CD4-positive, alpha-beta T cell treated with Interleukin-10 for 1 hour (primary cell): Measurements from ENCODE around the gene KCNJ2.

ENCODE experiments used
- DNase-seq: peaks from one replicate; pipeline ENCODE4 v3.0.0-alpha.2; 2020

KCNJ2 gene

DNA sequence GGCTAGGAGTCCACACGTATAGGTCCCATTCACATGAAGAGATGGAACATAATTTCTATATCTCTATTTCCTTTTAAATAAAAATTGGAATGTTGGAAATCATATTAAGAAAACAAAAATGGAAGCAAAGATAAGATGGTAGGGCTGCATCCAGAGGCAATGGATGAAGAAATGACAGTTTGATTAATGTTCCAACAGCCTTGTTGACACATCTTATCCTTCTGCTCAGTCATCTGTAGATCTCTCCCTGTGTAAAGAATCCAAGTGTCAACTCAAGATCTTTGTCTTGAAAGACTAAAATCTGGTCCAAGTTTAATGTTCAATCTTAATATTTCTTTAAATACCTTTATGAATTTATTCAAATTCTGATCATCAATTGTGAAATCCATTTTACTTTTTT, 7.8 kb upstream of the KCNJ2 start:
- DNase-seq = no peak

DNA sequence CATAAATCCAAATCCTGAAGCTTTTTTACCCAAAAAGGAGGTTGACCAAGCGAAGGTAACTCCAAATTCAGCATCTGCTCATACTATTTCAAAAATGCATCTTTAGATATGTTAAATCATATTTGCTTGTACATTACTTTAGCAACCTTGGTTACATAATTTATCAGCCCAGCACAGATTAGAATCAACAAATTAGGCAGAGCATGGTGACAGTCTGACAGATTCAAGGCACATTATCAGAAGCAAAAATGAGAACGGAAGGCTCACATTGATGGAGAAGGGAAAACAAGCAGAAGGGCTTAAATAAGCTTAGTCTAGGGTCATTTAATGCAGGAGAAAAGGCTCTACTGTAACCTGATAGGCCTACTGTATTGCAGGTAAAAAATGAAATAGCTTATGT, 3.9 kb upstream of the KCNJ2 start:
- no peak for DNase-seq

DNA sequence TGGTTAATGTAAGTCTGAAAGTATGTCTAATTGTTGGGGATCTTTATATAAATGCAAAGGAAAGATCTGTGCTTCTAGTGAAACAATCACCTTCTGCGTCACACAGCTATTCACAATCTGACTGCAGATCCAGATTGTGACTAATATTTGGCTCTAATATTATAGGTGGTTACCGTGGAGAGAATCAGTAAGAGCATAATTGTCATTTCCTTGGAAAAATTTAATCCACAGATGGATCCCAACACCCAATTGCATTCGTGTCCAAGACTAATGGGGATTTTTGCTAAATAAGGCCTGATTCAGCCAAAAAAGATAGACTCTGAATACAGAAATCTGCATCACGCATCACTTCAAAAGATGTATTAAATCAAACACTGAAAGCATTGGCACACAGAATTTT, 2.7 kb upstream of the KCNJ2 start:
- no peak for DNase-seq

DNA sequence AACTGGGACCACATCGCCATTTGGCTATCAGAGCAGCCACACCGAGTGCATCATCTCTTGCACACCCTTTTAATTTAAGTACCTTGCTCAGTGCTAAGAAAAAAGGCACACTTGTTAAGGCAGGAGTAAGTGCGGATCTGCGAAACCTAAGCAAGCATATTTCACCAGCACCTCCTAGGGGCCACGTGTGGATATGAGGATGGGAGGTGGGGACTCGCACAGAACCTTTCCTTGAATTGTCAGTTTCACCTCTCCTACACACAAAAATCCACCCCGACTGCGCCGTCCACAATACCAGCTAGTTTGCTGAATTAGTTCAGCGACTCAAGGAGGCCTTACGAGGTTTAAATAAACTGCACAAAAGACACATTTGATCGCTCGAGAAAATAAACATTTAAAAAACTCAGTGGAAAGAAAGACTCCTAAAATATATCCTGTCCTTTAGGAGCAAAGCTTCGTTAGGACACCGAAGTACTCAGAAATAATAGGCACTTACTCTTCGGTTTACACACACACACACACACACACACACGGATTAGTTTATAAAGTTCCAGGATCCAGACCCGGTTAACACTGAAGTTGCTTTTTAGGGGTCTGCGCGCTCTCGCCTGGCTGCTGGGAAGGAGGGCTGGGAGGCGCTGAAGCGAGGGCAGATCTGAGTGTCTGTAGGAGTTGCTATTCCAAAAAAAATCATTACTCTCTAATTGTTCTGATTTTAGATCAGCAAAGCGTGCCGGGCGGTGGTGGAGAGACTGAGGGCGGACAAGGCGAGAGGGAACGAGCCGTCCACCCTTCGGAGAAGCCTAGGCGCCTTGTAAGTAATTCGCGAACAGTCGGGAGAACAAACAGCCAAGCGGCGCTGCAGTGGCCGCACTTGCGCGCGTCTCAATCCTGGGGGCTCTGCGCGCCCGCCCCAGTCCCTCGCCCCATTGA, 1.0 kb upstream of the KCNJ2 start:
- no peak for DNase-seq

DNA sequence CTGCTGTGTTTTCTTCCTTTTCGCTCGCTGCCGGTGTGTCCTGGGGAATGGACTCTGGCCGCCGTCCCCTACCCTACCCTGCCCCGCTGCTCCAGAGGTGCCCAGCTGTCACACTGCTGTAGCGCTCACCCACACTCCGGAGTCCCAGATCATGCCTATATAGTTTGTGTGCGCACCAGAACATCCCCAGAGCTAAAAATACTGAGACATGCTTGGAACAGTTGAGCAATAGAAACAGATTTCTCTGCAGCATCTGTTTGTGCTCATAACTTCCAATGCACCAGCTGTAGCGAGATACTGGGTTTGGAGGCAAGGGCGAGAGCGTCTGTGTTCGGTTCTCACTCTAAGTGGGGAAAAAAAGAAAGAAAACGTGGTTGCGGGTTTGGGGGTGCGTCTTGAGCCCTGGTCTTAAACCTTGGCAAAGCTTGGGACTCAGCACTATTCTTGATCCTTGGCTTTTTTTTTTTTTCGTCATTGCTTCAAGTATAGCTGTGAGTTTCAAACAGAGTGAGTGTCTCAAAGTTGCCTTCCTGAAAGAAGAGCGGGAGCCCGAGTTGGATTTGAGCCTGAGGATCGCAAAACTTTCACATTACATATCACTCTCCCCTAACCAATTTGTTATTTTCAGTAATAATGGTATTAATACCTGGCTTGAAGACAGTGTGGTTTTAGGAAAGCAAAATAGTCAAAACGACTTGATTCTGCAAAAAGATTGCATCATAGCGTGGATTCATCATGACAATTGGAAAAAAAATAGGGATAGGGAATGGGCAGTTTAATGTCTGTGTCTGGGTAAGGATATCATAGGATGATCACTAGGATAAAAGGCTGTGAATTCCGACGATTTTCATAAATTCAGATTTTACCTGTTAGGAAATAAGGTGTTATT, 621 bp downstream of the KCNJ2 start:
- DNase-seq = no peak

DNA sequence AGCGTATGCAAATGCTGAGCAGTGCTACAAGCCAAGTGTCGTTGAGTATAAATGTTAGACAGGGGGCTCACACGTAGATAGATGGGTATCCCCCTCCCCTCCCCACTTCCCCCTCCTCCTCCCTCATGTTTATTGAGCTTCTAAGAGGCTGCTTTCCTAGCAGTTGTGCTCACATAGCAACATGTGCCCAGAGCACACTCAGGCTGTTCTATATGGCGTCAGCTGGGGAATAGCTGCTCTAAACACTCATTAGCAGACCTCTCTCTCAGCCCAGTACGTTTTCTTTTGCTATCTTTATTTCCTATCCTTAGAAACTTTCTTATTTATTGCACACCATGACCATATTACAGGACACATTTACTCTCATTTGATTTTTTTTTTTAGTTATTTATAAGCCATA, 1.8 kb downstream of the KCNJ2 start:
- no peak for DNase-seq

DNA sequence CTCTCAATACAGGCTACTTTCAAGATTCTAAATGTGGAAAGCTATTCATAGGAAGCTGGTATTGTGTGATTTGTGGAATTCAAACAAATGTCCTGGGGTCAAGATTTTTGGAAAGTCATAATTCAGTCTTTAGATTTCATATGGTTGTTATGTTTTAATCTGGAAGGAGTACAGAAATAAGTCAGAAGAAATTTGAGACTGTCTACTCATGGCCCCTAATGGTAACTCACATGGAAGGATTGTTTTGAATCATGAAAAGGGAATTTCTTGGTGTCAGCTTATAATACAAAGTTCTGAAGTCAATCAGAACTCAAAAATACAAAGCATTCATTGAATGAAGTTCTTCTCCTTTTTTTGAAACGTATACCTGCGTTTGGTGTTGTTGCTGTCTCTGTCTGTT, 3.1 kb downstream of the KCNJ2 start:
- no peak for DNase-seq

DNA sequence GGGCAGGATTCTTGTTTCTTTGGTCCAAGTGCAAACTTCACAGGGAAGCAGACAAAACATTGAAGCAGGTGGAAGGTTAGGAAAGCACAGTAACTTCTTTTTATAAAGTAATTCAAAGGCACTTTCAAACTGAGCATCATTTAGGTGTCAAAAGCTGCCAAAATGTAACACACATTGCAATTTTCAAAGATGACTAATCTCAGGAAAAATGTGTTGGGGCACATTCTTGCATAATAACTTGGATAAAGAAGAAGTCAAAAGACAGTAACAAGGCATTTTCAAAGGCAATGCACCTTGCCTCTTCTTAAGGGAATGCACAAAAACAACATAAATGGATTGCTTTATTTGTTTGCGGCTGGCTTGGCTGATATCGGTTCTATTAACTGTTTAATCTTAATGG, 3.6 kb downstream of the KCNJ2 start:
- DNase-seq = no peak

DNA sequence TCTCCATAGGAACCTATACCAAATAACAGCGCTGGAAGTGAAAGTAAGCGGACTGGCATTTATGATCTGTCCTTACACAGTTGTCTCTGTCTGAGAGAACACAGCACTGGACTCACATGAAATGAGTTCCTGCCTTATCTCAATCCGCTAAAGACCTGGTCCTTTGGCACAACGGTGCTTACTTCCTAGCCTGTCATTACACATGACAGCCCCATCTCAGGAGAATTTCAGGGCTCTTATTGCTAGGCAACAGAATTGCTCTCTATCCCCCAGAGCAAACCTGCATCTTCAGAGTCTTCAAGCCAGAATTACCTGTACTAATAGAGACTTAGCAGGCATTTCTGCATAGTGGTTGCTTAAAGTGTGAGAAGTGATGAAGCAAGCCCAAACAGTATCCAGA, 4.3 kb downstream of the KCNJ2 start:
- DNase-seq = no peak

DNA sequence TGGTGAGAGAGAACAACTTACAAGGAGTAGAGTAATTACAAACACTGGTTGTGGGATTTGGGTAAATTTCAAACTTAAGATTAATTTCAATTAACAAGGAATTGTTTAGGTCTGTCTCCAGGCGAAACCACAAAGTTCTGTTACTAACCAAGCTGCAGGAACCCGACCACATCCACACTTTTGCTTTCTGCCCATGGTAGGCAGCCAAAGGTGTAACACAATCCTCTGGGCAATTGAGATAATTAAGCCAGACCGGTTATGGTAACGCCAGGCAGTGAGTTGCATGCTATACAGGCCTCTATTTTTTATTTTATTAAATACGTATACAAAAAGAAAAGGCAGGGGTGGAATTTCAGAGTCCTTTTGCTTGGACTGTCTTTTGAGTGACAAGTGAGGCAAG, 12.0 kb downstream of the KCNJ2 start:
- no peak for DNase-seq

DNA sequence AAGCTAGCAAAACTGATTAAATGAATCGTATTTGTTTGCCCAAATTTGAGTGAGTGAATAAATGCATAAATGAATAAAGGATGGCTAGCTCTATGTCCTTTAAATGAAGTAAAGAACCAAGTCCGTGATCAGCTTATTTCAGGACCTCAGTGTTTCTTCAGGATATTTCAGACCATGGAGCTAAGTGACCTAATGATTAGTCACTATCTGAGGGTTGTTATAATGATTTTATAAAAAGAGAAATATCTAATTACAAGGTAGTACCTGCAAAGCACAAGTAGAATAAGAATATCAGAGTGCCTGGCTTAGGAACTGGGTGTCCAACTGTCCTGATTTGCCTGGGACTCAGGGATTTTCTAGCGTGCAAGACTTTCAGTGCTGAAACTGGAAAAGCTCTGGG, 12.5 kb downstream of the KCNJ2 start:
- DNase-seq = no peak

DNA sequence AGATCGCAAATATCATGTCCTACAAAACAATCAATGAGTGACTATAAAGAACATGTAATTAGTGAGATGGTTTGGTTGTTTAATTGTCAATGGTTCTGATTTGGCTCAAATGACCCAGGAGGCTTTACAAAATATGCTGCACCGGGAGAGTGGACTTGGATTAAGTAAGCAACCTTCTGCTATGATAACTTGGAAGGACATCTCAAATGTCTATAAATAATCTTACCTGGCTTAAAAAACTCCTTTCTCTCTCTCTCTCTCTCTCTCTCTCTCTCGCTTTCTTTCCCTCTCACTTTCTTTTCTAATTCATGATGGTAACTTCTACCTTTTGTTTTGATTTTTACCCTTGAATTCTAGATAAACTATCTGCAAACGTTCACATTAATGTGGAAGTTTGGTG, 14.2 kb downstream of the KCNJ2 start:
- DNase-seq = no peak

DNA sequence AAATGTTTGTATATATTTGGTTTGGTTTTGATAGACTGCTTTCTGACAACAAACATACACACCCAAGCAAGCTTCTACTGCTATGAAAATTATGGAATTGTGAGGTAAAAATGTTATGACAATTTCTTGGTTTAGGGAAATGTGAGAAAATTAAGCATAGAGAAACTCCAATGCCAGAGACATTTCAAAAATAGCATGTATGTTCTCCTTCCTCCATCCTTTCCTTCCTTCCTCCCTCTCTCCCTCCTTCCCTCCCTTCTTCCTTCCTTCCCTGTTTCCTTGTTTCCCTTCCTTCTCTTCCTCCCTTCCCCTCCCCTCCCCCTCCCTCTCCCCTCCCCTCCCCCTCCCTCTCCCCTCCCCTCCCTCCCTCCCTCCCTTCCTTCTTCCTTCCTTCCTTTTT, 14.9 kb downstream of the KCNJ2 start:
- DNase-seq = no peak

DNA sequence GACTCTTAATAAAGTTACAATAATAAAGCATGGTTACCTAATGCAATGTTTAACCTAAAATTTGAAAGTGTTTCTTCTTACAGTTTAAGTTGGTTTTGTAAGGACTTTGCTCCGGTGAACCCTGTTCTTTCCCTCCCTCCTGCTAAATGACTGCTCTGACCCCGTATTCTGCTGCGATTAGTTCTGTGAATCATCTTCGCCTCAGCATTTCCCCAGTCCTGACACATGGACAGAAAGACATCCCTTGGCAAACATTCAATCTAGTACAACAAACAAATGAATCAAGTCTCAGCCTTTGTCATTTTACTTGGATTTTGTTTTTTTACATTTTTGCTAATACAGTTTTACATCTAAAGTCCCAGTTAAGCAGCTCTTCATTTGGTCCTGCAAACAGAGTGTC, 15.4 kb downstream of the KCNJ2 start:
- DNase-seq = no peak

DNA sequence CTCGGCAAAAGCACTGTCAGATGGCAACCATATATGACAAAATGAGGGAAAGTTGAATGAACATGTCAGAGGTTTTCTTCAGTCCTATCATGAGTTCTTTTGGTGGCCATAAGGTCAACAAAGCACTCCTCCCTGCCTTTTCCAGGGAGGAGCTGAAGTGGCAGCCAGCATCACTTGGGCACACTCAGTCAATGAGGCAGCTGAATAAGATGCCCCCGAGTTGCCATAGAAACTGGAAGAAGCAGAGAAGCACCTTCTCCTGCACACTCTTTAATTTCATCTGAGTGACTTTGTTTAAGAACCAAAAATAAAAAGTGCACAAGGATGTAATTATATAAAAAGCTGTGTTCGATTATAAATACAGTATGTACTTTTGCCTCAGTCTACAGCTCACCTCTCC, 16.0 kb downstream of the KCNJ2 start:
- no peak for DNase-seq

DNA sequence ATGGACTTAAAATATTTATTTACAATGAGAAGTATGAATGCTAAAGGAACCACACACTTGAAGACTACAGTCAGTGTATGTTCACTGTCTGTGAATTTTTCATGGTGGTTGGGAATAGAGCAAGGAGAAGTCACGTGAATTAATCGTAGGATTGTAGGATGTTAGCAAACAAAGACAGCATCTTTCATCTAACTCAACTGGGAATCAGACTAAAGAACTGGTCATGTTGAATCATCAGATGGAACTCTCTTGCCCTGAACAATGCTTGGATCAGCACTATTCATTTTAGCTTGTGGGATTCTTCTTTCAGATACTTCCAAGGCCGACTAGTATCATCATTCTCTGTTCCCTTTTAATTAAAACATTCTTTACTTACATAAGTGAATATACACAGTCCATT, 18.1 kb downstream of the KCNJ2 start:
- DNase-seq = no peak

DNA sequence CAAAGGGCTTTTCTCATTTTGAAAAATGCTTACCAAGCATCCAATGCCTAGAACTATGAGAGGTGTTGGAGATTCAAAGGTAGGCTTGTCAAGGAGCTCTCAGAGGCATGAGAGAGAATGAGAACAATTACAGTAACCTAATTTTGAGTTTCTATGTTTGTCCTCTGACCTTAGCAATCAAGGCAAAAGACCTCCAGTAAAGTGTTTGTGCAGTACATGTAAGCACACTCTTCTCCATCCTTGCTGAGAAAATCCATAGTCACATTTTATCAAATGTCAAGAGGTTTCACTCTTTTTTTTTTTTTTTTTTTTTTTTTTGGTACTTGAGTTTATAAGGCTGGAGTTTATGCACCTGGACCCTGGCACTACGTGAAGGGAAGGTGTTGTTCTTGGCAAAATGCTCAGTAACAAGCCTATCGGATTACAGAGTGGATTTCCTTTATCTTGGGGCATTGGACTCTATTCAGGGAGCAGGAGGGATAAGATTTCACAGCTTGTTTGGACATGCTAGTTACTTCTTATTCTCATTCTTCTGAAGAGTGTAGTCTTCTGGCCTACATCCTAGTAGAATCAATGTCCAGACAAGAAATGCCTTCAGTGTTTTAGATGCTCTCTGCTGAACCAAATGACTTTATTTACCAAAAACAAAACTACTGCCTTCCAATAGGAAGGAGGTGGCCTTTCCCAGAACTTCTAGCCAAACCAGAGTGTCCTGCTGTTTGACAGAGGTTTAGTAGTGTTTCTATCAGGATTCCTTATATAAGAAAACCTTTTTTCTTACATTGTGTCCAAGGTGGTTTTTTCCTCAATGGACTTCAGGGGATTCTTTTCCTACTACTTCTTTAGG, 21.9 kb downstream of the KCNJ2 start:
- no peak for DNase-seq

DNA sequence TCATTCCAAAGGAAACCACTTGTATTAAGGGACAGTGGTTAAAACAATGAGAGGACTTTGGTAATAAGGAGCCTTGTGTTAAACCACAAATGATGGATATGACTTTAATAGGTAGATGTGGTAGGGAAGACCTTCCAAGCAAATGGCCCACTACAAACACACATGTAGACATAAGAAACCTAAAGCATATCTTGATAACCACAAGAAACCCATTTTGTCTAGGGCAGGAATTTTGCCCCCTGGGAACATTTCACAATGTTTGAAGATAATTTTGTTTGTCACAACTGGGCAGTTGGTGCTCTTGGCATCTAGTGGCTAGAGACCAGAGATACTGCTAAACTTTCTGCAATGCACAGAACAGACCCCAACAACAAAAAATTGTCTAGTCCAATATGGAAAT, 25.8 kb downstream of the KCNJ2 start:
- DNase-seq = no peak

DNA sequence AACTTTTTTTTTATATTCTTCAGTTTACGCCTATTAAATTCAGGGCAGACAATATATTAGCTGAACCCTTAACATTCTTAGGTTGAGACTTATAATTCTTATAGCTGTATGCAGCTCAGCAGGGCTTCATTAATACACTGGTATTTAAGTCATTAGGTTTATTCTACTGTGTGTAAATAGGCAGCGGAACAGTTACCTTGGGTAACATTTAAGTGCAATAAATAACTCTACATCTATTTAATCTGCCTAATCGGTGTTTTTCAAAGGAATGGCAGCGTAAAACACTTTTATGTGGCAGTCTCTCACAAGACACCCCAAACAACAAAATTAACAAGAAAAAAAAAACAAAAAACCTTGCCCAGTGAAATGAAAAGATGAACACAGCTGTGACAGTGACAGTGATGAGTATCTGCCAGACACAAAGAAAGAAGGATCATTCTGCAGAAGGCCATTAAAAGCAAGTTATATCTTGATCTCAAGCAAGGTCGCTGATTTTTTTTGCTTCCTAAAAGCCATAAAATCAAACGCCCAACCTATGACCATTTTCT, 32.6 kb downstream of the KCNJ2 start:
- no peak for DNase-seq

DNA sequence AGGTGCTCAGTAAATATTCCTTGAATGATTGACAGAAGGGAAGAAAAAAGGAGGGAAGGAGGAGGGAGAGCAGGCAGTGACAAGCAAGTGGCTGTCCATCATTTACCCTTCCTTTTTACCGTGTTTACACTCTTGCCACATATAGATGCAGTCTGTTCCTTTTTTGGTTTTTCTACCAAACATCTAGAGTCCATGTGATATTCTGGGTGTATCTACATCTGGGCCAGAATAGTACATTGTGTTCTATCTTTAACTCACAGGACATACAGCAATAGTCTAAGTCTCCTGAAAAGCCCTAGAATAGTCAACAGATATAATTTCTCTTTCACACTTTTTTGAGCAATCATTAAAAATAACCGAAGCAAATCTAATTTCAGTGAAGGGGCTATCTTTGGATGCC, 33.5 kb downstream of the KCNJ2 start:
- DNase-seq = no peak

DNA sequence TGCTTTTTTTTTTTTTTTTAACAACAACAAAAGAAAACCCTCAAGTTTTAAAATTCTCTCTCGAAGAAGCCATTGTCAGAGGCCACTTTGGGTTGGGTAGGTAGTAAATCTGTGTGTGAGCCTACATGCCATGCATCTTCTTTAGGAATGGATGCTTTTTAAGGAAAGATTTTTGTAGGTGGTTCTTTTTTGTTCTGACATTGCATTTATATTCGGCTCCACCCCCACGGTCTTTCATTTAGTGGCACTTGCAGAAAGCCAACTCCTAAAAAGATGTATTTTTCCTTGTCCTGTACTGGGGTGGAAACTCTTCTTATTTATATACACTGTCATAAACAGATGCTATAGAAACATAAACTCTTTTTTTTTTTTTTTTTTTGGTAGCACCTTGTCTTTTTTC, 35.1 kb downstream of the KCNJ2 start:
- no peak for DNase-seq

DNA sequence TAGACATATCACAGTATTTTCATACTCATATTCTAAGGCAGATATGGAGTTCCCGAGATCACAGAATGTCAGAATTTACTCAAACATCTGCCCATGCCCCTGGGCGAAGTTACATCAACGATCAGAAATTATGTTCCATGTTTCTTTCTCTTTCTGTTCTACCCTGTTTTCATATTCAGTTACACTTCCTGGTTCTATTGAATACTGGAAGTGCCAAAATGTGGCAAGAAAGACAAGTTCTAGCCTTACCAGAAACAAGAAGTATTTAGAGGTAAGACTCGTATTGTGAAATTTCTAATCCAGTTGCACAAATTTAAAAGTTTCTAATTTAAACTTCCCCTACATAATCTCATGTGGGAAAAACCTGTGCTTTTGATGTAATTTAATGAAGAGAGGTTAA, 36.1 kb downstream of the KCNJ2 start:
- DNase-seq = peak; percentile 9
